GM18508 (cell line): Measurements from ENCODE around the gene NPLOC4.

Experiments
- ATAC-seq: cut with Tn5 transposase; IDR thresholded peaks from one replicate; pipeline ENCODE4 v1.9.1; 2021; ENCODE audit warnings: moderate number of reproducible peaks; ENCODE audit not compliant: insufficient read depth, unreplicated experiment

The NPLOC4 gene

DNA sequence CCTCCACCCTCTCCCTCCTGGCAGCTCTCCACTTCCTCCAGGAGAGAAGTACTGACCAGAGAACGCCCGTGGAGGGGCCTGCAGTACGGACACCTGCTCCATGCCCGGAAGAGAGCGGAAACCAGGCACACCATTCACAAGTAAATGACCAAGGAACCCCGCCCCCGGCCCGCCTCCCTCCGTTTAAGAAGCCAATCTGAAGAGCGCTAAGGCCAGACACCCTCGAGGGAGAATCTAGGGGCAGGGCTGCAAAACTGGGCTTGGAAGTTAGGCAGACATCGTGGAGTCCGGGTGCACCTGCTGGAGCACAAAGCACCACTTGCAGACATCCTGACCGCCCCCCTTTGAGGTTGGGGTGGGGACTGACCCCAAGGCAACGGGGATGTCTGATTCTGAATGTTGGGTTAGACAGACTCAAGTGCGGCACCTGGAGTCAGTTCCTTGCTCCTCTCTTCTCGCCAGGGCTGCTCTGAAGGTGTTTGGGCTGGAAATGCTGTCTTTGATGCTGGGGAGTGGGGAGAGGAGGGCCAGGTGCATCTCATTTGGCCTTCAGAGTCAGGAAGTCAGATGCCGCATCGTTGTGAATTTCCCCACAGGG lies 83.8 kb downstream of the NPLOC4 start:
- no peak for ATAC-seq

GRCh38 chr17:81552244-81553017 lies 84.5 kb downstream of the NPLOC4 start, which contains the start of gene FAAP100:
FAAP100 (minus strand) TSS chr17:81552353; CDS start chr17:81552330, 23 bp downstream.
- ATAC-seq = no peak

DNA sequence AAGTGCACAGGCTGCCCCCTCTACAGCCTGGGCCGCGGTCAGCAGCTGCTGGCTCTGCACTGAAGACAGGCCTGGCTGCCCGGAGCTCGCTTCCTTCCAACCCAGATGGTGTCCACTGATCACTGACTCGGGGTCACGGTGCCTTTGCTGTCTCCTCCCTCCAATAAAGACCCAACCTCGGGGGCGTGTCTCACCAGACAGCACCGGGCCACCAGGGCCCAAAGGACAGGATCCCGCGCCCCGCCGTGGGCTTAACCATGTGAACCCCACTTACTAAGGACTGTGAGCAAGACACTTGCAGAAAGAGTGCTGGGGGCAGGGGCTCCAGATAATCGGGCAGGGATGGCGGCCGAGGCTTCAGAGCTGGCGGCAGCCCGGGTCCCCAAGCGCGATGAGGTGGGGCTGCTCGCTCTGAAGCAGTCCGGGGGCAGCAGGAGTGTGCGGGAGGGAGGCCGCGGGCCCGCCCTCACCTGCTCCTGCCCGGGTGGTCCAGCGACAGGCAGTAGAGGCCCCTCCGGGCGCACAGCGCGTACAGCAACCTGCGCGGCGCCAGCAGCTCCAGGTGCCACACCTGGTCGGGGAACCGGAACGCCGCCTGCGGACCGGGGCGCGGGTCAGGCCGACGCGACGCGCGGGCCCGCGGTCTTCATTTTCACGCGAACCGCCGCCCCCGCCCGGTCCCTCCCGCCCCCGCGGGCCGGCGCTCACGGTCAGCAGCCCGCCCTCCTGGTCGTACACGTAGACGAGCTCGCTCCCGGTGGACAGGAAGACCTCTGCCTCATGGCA lies 85.3 kb downstream of the NPLOC4 start:
- ATAC-seq = no peak

- no peak for ATAC-seq
Measured at GRCh38 chr17:81550830-81551457, 86.0 kb downstream of the NPLOC4 start.

DNA sequence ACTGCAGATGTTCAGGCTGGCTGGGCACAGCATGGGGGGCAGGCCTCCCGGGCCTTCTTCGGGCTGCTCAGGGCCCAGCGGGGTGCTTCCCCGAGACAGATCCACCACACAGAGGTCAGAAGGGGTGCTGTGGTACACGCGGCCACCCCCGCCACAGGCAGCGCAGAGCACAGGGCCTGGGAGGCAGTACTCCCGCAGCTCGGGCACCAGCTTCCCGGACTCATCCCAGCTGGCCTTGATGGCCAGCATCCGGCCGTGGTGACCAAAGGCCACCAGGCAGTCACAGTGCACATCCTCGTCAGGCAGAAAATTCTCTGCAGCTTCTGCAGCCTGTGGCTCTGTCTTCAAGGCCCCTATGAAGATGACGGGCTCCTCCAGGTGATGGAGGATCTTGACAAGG lies 86.6 kb downstream of the NPLOC4 start:
- no peak for ATAC-seq

DNA sequence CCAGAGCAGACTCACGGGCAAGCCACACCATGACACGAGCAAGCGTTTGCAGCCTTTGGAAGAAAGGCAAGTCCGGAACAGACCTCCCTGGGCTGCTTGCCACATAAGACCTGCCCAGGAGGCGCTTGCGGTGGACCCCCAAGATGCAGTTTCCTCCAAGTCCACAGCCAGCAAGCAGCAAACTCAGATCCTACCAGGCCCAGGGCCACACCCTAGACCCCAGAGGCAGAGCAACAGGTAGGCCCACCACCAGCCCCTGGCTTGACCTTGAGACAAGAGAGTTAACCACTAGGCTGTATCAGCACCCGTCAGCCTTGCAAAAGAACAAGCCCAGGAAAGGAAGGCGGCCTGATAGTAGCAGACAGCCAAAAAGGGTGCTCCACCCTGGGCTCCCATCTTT lies 87.1 kb downstream of the NPLOC4 start:
- ATAC-seq = no peak

GRCh38 chr17:81549031-81549557 lies 87.8 kb downstream of the NPLOC4 start:
- no peak for ATAC-seq

DNA sequence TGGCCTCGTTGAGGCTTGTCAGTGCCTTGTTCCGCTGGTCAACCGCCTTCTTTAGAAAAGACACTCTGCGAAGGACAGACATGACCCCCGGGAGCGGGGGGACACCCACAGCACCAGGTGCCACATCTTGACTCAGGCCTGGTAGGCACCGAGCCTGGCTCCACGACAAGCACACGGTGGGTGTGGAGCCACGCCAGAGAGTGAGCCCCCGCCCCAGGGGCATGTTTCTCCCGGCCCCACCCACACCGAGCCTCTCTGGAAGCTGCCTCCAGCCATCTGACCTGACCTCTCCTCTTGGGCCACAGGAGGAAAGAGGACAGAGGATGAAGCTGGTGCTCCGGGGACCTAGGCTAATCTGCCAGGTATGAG lies 89.3 kb downstream of the NPLOC4 start:
- no peak for ATAC-seq

DNA sequence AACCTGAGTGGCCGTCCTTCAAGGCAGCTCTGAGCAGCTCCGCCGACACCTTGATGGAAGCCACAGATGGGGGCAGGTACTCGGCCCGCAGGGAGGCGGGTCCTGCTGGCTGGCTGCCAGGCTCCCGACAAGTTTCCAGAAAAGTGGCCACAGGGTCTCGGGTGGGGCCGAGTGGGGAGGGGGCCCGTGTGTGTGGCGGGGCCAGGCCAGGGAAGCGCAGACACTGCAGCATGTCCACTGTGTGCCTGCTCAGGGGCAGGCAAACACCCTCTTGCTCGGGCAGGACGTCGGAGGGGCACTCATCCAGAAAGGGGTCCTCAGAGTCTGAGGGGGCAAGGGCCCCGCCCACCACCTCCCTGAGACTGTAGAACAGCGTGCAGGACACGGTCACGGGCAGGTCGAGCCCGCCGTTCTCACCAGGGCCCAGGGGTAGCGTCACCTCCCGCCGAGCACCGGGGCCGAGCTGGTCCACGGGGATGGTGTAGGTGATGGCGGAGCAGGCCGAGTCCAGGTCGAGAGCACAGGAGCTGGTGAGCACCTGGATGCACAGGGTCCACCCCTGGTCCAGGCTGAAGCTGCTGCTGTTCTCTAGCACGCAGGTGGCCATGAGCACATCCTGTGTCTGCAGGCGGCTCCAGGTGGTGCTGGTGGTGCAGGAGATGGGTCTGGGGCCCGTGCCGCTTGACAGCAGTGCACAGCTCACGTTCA lies 89.9 kb downstream of the NPLOC4 start:
- ATAC-seq = no peak

DNA sequence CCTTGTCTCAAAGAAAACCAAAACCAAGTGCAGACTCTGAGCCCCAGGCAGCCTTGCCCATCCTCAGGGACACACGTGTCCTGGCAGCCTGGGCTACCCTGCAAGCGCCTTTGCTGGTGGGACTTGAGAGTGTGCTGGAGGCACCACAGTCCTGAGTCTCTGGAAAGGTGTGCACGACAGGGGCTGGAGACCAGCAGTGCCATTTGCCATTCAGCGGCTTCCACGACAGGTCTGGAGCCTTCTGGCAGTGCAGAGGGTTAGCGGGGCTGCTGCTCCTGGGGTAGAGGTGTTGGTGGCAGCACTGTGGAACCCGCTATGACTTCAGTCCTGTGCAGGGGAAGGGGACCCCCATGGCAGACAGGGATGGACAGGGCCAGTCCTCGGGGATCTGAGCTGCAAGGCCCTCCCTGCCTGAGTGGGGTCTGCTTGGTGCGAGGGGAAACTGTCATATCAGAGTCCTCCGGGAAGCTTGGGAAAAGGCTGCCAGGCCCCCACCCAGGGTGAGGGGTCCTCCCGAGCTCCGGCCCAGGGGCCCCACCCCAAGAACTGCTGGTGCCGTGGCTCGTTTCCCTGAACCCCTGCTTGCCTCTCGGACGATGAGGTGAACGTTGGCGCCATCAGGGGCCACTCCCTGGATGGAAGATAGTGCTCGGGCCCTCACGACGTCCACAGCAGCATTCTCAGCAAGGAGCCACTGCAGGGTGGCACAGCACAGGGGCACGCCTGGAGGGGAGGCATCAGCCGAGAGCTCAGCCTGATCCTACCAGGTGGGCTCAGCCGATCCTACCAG lies 91.6 kb downstream of the NPLOC4 start:
- ATAC-seq = no peak

DNA sequence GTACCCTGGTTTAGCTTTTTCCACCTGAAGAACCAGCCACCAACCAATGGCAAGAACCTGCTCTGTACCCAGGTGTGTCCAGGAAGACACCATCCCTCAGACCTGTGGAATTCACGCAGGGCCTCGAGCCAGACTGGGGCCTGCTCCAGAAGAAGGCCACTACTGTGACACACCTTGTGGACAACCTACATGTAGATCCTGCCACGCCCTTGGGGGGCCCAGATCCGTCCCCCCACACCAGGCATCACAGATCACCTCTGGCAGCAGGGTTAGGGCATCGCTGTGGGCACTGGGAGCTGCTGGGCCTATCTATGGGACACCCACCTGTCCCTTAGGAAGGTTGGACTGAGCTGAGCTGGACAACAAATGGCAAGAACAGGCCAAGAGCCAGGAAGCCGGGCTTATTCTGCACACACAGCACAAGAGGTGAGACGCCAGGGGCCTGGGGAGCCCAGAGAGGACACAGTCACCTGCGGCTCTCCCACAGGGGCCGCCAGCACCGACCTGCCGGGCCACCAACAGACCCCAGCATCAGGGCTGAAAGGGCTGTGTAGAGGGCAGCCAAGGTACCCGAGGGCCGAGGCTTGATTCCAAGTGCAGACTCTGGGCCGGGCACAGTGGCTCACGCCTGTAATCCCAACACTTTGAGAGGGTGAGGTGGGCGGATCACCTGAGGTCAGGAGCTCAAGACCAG lies 92.5 kb downstream of the NPLOC4 start:
- ATAC-seq = no peak

DNA sequence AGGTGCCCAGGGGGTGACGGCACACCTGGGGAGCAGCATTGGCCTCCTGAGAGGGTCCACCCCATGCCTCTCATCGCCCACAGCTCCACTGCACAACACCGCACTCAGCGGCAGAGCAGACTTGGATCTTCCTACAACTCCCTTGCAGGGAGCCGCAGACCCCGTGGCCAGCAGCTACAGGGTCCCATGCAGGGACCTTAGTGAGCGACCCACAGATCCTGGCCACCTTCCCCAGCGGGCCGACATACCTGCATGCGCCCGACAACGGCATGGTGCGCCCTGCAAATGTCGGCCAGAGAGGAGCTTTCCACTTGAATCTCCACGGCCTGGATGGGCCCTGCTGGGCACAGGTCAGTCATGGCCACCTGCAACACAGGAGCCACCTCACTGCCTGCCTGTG lies 93.2 kb downstream of the NPLOC4 start:
- ATAC-seq = no peak

GRCh38 chr17:81543339-81543675 lies 93.6 kb downstream of the NPLOC4 start:
- ATAC-seq = no peak

- no peak for ATAC-seq
Measured at GRCh38 chr17:81542431-81543338, 94.2 kb downstream of the NPLOC4 start.

DNA sequence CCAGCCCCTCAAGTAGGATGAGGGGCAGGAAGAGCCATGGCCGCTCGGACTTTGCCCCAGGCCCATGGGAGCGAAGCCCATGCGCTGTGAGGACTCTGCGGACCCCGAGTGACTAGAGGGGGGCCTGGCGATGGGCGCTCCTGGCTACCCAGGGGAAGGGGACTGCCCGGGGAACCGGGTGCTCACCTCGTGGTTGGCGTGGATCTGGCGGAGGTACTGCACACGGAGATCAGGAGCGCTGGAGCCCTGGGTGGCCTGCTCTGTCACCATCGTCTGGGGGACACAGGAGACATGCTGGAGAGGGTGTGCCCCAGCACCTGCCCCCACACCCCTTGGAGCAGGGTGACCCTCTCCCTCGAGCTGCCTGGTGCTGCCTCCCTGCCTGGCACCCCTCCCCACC lies 95.8 kb downstream of the NPLOC4 start:
- no peak for ATAC-seq

DNA sequence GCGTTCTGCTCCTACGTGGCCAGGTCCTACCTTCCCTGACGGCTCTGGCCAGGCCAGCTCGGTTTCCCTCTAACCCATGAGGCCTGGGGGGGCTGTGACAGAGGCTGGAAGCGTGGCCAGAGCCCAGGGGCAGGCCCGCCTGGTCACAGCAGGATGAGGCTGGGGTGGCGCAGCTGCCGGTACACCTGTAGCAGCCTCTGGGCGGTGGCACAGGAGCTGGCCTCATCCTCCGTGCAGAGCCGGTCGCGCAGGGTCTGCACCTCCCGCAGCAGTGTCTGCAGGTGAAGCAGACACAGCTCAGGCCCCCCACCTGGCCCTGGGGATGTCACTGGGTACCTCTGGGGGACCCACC lies 96.3 kb downstream of the NPLOC4 start:
- ATAC-seq = no peak

DNA sequence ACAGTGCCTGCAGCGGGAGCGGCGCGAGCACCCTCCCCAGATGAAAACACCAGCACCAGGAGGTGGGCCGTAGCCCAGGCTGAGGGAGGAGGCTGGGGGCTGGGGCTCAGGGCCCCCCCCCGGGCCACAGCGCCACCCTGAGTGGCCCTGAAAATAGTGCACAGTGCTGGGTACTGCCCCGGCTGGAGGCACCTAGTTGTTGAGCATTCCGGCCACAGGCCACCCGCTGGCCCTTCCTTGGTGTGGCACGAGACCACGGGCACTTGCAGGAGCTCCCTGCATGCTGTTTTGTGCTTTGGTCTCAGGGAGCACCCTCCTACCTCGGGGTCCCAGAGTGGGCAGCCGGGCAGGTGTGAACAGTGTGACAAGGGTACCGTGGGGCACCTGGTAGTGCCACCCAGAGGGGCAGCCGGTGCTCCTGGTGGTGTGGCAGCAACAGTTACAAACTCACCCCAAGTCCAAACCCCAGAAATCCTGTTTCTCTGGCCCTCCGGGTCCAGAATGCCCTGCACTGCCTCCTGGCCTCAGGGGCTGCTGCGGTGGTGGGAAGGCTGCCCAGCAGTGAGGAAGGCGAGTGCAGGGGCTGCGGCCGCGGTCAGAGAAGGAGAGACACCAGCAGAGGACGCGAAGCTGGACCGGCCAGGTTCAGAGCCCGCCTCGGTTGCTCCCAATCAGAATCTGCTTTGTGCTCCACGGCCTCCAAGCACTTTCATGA lies 96.8 kb downstream of the NPLOC4 start:
- no peak for ATAC-seq
